Progenitor cell of endocrine pancreas (in vitro differentiated cells): ENCODE data around the gene PSMD4. TPM values are rescaled to one million over a fixed set of nuclear protein-coding genes. Genes with fewer than 3 reads are reported as not detected.

ENCODE experiments used
- DNase-seq: peaks from one replicate; pipeline ENCODE4 v3.0.0; 2021; ENCODE audit warnings: low spot score; ENCODE audit not compliant: unreplicated experiment
- H3K27ac Mint-ChIP-seq: 2 replicates; pipeline ENCODE4 v1.8.0; 2021; ENCODE audit warnings: mild to moderate bottlenecking, moderate library complexity, mixed read lengths
- H3K27me3 Mint-ChIP-seq: 2 replicates; pipeline ENCODE4 v1.8.0; 2021; ENCODE audit warnings: mixed read lengths
- H3K36me3 Mint-ChIP-seq: 2 replicates; pipeline ENCODE4 v1.8.0; 2022; ENCODE audit warnings: mixed read lengths; ENCODE audit not compliant: insufficient read depth
- H3K4me1 Mint-ChIP-seq: 2 replicates; pipeline ENCODE4 v1.8.0; 2021; ENCODE audit warnings: low read depth, mixed read lengths
- H3K4me3 Mint-ChIP-seq: 2 replicates; pipeline ENCODE4 v1.8.0; 2021; ENCODE audit warnings: low read depth, mild to moderate bottlenecking, moderate library complexity, mixed read lengths
- H3K9me3 Mint-ChIP-seq: 2 replicates; pipeline ENCODE4 v1.8.0; 2021; ENCODE audit warnings: low read depth, mixed read lengths
- total RNA-seq: library from RNA; stranded (reverse); gene quantifications from 2 replicates; pipeline ENCODE4 v1.2.1, GENCODE V29; 2021
- TF ChIP-seq, protein P1 (sequence below): fragments of 200-600 bp; sonication (generic); IDR thresholded peaks from one replicate; pipeline ENCODE4 v1.5.0; 2021; ENCODE audit warnings: antibody characterized with exemption, mild to moderate bottlenecking; ENCODE audit not compliant: unreplicated experiment

The PSMD4 gene
- total RNA-seq, 1 donor from 2014 or later: 163 TPM

- peaks cover 41% of the 10 kb centered on the region for H3K36me3 Mint-ChIP-seq
Measured at GRCh38 chr1:151242442-151242841, 12.1 kb upstream of the PSMD4 start.

GRCh38 chr1:151243683-151244216, 10.8 kb upstream of the PSMD4 start:
- Mint-ChIP-seq H3K4me3 (no peak overlapping the region), H3K9me3 (no peaks in the 10 kb centered on the region), H3K27me3 (no peaks in the 10 kb centered on the region), H3K27ac (peak overlapping the region; percentile 45), H3K36me3 (peaks cover 42% of the 10 kb centered on the region), H3K4me1 (no peaks in the 10 kb centered on the region)
- DNase-seq: no peak
- TF ChIP-seq, protein P1, sequence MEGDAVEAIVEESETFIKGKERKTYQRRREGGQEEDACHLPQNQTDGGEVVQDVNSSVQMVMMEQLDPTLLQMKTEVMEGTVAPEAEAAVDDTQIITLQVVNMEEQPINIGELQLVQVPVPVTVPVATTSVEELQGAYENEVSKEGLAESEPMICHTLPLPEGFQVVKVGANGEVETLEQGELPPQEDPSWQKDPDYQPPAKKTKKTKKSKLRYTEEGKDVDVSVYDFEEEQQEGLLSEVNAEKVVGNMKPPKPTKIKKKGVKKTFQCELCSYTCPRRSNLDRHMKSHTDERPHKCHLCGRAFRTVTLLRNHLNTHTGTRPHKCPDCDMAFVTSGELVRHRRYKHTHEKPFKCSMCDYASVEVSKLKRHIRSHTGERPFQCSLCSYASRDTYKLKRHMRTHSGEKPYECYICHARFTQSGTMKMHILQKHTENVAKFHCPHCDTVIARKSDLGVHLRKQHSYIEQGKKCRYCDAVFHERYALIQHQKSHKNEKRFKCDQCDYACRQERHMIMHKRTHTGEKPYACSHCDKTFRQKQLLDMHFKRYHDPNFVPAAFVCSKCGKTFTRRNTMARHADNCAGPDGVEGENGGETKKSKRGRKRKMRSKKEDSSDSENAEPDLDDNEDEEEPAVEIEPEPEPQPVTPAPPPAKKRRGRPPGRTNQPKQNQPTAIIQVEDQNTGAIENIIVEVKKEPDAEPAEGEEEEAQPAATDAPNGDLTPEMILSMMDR: no peak

More at GRCh38 chr1:151242442-151242841, 12.1 kb upstream of the PSMD4 start:
- Mint-ChIP-seq H3K4me3 (no peak overlapping the region), H3K4me1 (no peaks in the 10 kb centered on the region), H3K9me3 (no peaks in the 10 kb centered on the region), H3K27me3 (no peaks in the 10 kb centered on the region), H3K27ac (no peak overlapping the region)
- no peak for DNase-seq
- TF ChIP-seq, protein P1: no peak

- H3K4me1 Mint-ChIP-seq: peaks cover 4% of the 10 kb centered on the region
- no peaks in the 10 kb centered on the region for H3K27me3 Mint-ChIP-seq
- TF ChIP-seq, protein P1: no peak
- no peak overlapping the region for H3K4me3 Mint-ChIP-seq
- H3K9me3 Mint-ChIP-seq: no peaks in the 10 kb centered on the region
- H3K36me3 Mint-ChIP-seq: peaks cover 42% of the 10 kb centered on the region
- no peak for DNase-seq
- H3K27ac Mint-ChIP-seq: no peak overlapping the region
Measured at GRCh38 chr1:151246786-151247185, 7.7 kb upstream of the PSMD4 start.

- peak overlapping the region; percentile 49 for H3K27ac Mint-ChIP-seq
- H3K27me3 Mint-ChIP-seq: no peaks in the 10 kb centered on the region
- no peaks in the 10 kb centered on the region for H3K9me3 Mint-ChIP-seq
- DNase-seq: no peak
- H3K36me3 Mint-ChIP-seq: peaks cover 15% of the 10 kb centered on the region
- H3K4me1 Mint-ChIP-seq: peaks cover 13% of the 10 kb centered on the region
- TF ChIP-seq, protein P1: peak; percentile 89
- H3K4me3 Mint-ChIP-seq: no peak overlapping the region
Measured at GRCh38 chr1:151251656-151252470, 2.7 kb upstream of the PSMD4 start.

DNA sequence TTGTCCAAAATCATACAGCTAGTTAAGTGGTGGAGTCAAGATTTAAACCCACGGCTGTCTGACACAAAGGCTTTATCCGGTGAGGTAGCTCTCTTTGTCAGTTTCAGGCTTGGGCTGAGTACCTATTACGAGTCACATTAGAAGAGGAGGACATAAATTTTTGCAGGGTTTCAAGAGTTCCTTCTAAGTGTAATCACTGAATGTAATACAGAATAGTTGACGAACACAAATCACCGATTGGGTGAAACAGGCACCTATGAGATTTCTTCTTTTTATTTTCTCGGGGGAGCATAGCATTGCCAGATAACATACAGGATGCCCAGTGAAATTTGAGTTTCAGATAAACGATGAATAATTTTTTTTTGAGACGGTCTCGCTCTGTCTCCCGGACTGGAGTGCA, 847 bp downstream of the PSMD4 start:
- Mint-ChIP-seq H3K36me3 (peaks cover 4% of the 10 kb centered on the region), H3K9me3 (no peaks in the 10 kb centered on the region), H3K27ac (peak overlapping the region; percentile 93), H3K4me3 (peak overlapping the region; percentile 80), H3K27me3 (no peaks in the 10 kb centered on the region), H3K4me1 (peaks cover 15% of the 10 kb centered on the region)
- TF ChIP-seq, protein P1: no peak
- no peak for DNase-seq
